Cardiac fibroblast (primary cell): ENCODE measurements around the gene ANKS1B.

ENCODE experiments used
- DNase-seq, 2 donors: peaks; one replicate each; pipeline versions ENCODE4 v3.0.0 to v3.0.0-alpha.2; 2010; ENCODE audit warnings: low read depth in 2 of 2
- H3K4me3 ChIP-seq, 2 donors: replicated peaks in 1 of 2; 1 replicate in 1 of 2; 2 replicates in 1 of 2; pipeline ENCODE4 v1.5.1; 2011; ENCODE audit warnings: low read depth in 2 of 2, low read length in 2 of 2, mild to moderate bottlenecking in 2 of 2, moderate library complexity in 1 of 2
- CTCF ChIP-seq: IDR thresholded peaks from one replicate; pipeline ENCODE4 v1.5.1; 2011; ENCODE audit warnings: low read depth, mild to moderate bottlenecking, low read length, inconsistent platforms

ANKS1B gene

DNA sequence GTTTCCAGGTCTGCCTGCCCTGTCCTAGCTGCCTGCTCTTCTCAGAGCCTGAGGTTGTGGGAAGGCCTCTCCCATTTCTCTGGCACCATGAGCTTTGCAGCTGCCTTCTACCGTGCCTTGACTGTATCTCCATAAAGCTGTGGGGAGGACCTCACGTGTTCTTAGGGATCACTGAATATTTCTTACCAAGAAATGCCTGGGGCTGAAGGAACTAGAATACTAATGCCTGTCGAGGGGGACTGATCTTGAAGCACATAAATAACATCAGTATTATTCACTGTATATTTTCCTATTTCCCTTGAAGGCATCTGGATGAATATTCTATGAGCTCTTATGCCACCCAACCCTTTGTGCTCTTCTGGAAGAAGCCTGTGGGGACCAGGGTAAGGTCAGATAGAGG, 1236.3 kb downstream of the ANKS1B start:
- H3K4me3 ChIP-seq = no peak overlapping the region
- no peak for DNase-seq
- TF ChIP-seq CTCF = no peak

DNA sequence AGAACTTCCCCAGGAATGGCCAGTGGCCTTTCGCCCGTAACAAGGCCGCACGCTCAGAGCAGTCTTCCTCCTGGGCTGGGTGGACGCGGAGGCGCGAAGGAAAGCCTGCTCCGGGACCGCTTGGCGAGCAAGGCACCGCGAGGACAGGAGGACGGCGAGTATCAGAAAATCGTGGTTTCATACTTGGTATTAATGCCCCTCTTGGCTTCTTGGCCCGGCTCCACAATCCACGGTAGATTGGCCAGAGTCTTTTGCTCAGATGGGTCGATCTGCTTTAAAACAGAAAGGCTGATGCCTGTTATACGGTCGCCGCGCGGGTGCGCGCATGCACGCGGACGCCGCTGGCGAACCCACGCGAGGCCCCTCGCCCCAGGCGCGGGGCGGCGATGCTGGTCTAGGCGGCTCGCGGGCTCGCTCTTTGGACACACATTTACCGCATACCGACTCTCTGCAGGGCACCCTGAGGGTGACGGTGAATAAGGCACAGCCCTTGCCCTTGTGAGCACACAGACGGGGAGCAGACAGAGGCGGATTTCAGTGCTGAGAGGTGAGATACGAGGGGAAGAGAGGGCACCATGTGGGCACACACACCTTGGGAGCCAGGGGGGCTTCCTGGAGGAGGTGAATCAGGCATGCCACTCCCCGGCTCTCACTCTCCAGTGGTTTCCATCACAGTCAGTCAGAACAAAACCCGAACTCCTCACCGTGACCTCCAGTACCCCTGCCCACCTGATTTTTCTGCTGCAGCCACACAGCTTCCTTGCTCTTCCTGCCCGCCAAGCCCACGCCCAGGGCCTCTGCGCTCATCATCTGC, 1239.0 kb downstream of the ANKS1B start:
- peak; percentile 9 to 33 for DNase-seq
- peak overlapping the region; percentile 36 to 44 for H3K4me3 ChIP-seq
- no peak for TF ChIP-seq CTCF

GRCh38 chr12:98744680-98745079, 1240.1 kb downstream of the ANKS1B start:
- DNase-seq = peak; percentile 34 to 43
- no peak overlapping the region for H3K4me3 ChIP-seq
- TF ChIP-seq CTCF = no peak

GRCh38 chr12:98743362-98743953, 1241.3 kb downstream of the ANKS1B start:
- peak; percentile 11 to 18 for DNase-seq
- H3K4me3 ChIP-seq = no peak overlapping the region

GRCh38 chr12:98741556-98742265, 1243.0 kb downstream of the ANKS1B start:
- TF ChIP-seq CTCF = no peak
- no peak overlapping the region for H3K4me3 ChIP-seq
- DNase-seq = no peak

More at GRCh38 chr12:98743362-98743953, 1241.3 kb downstream of the ANKS1B start:
- peak; percentile 66 for TF ChIP-seq CTCF

GRCh38 chr12:98741196-98741555, 1243.6 kb downstream of the ANKS1B start:
- TF ChIP-seq CTCF = no peak
- DNase-seq = no peak
- H3K4me3 ChIP-seq = no peak overlapping the region
